Ishikawa (cell line): ENCODE measurements around the gene CCDC86.
A peak's percentile ranks its signal among the peaks of the same experiment; 100 is the strongest.

Source experiments
- CEBPB ChIP-seq: IDR thresholded peaks from 2 replicates; pipeline ENCODE4 v1.6.1; 2012
- CREB1 ChIP-seq: IDR thresholded peaks from 2 replicates; pipeline ENCODE4 v1.6.1; 2012; ENCODE audit warnings: low read depth
- EGR1 ChIP-seq: IDR thresholded peaks from 2 replicates; pipeline ENCODE4 v1.6.1; 2012
- EP300 ChIP-seq: IDR thresholded peaks from 2 replicates; pipeline ENCODE4 v1.6.1; 2012; ENCODE audit warnings: borderline replicate concordance
- FOXM1 ChIP-seq: IDR thresholded peaks from 2 replicates; pipeline ENCODE4 v1.6.1; 2012; ENCODE audit warnings: low read depth, borderline replicate concordance
- NFIC ChIP-seq: IDR thresholded peaks from 2 replicates; pipeline ENCODE4 v1.6.1; 2012
- RAD21 ChIP-seq: IDR thresholded peaks from 2 replicates; pipeline ENCODE4 v1.6.1; 2012; ENCODE audit warnings: low read depth
- TAF1 ChIP-seq: IDR thresholded peaks from 2 replicates; pipeline ENCODE4 v1.6.1; 2012; ENCODE audit warnings: low read depth, mild to moderate bottlenecking
- TCF12 ChIP-seq: IDR thresholded peaks from 2 replicates; pipeline ENCODE4 v1.6.1; 2012; ENCODE audit warnings: low read depth
- TEAD4 ChIP-seq: IDR thresholded peaks from 2 replicates; pipeline ENCODE4 v1.6.1; 2012
- YY1 ChIP-seq: IDR thresholded peaks from 2 replicates; pipeline ENCODE4 v1.6.1; 2012; ENCODE audit warnings: low read depth
- ZBTB7A ChIP-seq: IDR thresholded peaks from 2 replicates; pipeline ENCODE4 v1.6.1; 2012; ENCODE audit warnings: low read depth
- TF ChIP-seq, protein P1 (sequence below): IDR thresholded peaks from 2 replicates; pipeline ENCODE4 v1.6.1; 2012
- TF ChIP-seq, protein P2 (sequence below): IDR thresholded peaks from 2 replicates; pipeline ENCODE4 v1.6.1; 2012
- TF ChIP-seq, protein P3 (sequence below): IDR thresholded peaks from 2 replicates; pipeline ENCODE4 v1.6.1; 2012; ENCODE audit warnings: low read depth, mild to moderate bottlenecking

CCDC86 gene

DNA sequence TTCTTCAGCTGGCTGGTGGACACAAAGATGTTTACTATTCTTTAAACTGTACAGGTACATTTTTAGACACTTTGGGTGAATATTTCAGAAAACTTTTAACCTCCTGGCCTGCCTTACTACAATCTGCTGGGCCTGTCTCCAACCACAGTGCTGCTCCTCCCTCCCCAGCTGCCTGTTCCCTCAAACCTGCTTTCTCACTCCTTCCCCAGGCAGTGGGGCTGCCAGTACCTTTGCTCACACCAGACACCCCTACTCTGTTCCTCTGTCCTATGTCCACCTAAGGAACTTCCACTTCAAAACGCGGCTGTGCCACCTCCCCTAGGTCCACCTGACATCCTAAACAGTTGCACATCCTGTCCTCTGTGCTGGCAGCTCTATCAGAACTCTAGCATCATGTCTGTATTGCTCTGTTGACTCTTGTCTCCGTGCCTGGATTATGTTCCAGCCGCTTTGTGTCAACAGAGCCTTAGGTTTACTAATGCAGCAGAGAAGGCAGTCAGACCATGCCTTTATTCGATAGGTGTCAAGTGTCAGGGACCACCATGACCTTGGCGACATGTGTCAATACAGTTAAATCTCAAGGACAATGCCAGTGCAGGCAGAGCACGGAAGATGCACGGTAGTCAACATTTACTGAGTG lies 38.9 kb downstream of the CCDC86 start:
- no peak for TF ChIP-seq RAD21
- TF ChIP-seq, protein P1, sequence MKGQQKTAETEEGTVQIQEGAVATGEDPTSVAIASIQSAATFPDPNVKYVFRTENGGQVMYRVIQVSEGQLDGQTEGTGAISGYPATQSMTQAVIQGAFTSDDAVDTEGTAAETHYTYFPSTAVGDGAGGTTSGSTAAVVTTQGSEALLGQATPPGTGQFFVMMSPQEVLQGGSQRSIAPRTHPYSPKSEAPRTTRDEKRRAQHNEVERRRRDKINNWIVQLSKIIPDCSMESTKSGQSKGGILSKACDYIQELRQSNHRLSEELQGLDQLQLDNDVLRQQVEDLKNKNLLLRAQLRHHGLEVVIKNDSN, result no peak
- TF ChIP-seq YY1, result no peak
- TF ChIP-seq EGR1, result no peak
- TF ChIP-seq CREB1, result no peak

DNA sequence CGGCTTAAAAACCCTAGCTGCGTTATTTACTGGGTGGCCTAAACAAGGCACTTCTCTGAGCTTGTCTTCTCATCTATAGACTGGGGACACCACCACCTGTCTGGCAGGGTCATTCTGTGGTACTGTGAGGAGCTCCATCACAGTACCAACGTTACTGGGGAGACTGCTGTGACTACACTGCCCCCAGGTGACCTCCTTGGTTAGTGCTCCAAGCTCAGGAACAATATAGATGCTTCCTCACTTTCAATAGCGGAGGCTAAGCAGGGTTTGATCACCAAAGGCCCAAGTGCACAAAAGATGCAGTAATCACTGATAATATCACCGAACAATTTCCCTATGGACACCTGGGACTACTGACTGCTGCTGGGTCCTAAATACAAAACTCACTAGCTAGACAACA lies 45.6 kb downstream of the CCDC86 start:
- TF ChIP-seq, protein P2, sequence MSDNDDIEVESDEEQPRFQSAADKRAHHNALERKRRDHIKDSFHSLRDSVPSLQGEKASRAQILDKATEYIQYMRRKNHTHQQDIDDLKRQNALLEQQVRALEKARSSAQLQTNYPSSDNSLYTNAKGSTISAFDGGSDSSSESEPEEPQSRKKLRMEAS, result no peak
- TF ChIP-seq RAD21 (peak; percentile 62), YY1 (no peak)
- TF ChIP-seq, protein P3, sequence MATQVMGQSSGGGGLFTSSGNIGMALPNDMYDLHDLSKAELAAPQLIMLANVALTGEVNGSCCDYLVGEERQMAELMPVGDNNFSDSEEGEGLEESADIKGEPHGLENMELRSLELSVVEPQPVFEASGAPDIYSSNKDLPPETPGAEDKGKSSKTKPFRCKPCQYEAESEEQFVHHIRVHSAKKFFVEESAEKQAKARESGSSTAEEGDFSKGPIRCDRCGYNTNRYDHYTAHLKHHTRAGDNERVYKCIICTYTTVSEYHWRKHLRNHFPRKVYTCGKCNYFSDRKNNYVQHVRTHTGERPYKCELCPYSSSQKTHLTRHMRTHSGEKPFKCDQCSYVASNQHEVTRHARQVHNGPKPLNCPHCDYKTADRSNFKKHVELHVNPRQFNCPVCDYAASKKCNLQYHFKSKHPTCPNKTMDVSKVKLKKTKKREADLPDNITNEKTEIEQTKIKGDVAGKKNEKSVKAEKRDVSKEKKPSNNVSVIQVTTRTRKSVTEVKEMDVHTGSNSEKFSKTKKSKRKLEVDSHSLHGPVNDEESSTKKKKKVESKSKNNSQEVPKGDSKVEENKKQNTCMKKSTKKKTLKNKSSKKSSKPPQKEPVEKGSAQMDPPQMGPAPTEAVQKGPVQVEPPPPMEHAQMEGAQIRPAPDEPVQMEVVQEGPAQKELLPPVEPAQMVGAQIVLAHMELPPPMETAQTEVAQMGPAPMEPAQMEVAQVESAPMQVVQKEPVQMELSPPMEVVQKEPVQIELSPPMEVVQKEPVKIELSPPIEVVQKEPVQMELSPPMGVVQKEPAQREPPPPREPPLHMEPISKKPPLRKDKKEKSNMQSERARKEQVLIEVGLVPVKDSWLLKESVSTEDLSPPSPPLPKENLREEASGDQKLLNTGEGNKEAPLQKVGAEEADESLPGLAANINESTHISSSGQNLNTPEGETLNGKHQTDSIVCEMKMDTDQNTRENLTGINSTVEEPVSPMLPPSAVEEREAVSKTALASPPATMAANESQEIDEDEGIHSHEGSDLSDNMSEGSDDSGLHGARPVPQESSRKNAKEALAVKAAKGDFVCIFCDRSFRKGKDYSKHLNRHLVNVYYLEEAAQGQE, result no peak

DNA sequence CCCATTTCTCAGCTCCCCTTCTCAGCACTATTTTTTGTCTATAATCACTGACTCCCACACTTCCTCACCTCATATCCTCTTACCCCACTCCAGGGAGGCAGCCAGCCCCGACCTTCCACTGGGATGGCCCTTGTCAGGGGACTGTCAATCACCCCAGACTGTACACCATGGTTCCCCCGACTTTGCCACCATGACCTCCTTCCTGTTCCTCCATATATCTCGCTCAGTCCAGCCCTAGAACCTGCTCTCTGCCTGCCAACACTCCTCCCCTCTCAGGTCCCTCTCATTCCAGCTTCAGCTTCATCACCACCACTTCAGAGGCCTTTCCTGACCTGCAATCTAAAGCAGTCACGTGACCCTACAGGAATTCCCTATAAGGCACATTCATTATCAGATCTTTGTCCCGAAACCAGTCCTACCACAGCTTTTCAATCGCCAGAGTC lies 48.0 kb downstream of the CCDC86 start:
- TF ChIP-seq TAF1 (no peak), EGR1 (no peak), YY1 (no peak), FOXM1 (no peak), NFIC (no peak), RAD21 (no peak), ZBTB7A (no peak)
- TF ChIP-seq, protein P3, result no peak

DNA sequence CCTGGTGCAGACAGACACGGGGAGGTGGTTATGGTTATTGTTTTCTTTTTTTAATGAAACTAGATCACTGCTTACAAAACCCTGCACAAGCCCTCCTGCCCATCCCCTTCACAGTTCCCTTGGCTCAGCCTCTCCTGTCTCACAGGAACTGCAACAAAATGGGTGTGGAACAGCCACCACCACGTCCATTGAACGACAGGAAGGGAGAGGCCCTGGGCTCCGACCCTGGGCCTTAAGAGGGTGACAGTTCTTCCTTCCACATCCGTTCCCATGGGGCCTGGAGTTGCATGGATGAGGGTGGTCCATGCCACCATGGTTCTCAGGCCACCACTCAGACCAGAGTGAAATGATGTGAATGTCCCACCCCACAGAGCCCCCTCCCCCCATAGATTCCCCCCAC lies 48.8 kb downstream of the CCDC86 start:
- TF ChIP-seq CREB1 (no peak), TAF1 (no peak), CEBPB (no peak), TCF12 (no peak)

DNA sequence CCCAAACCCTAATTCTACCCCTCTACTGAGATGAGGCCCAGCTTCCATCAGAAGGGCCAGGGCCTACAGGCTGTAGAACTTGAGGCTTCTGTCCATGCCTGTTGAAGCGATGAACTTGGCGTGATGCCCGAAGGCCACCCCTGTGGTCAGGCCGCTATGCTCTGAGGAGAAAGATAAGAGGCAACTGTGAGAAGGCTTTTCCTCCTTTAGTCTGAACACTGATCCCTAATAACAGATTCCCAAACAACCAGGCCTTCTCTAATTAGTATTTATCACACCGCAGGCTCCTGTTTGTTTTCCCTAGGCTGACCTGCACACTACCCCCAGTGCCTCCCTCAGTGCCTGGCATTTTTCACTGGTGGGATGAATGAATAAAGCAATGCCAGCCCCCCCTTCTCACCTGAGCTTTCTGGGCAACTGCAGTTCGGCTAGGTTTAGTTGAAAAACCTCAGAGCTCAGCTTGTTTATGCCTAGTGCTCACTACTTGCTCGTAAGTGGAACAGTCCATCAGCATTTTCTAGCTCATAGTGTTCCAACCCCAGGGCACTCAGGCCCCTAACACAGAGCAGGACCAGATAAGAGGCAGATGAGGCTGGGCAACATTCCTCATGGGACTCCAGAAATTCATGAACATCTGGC lies 49.3 kb downstream of the CCDC86 start:
- TF ChIP-seq EGR1, result no peak
- no peak for TF ChIP-seq EP300
- TF ChIP-seq, protein P3, result no peak
- no peak for TF ChIP-seq YY1
- no peak for TF ChIP-seq TCF12
- TF ChIP-seq NFIC, result no peak
- TF ChIP-seq CEBPB, result no peak
- no peak for TF ChIP-seq ZBTB7A
- TF ChIP-seq, protein P2, result no peak
- no peak for TF ChIP-seq CREB1
- no peak for TF ChIP-seq RAD21
- TF ChIP-seq, protein P1, result no peak
- TF ChIP-seq TEAD4, result no peak
- no peak for TF ChIP-seq FOXM1
- TF ChIP-seq TAF1, result no peak
